ENCODE results near the gene EFHB.
A peak's percentile ranks its signal among the peaks of the same experiment; 100 is the strongest.

Gene EFHB

DNA sequence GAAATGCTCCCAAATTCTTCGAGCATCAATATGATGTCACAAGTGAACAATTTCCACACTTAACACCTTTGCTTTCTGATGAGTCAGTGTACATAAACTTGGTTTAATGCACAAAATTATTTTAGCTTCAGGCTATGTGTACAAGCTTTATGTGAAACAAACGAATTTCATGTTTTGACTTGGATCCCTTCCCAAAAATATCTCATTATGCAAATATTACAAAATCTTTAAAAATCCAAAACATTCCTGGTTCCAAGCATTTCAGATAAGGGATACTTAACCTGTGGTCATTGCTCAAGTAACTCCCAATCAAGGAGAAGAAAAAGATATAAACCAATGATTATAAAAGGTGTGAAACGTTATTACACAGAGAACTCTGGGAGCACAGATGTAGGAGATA, 38.0 kb upstream of the EFHB start (continued):
- TF ChIP-seq PRDM6 (tag by site-specific recombination; IDR thresholded peaks at IDR 0.05), result peak; percentile 76
- no peak for TF ChIP-seq ZNF214 (tag by site-specific recombination; IDR thresholded peaks at IDR 0.05; ENCODE audit: borderline replicate concordance)
- no peak for TF ChIP-seq ZNF555 (tag by site-specific recombination; conservative IDR thresholded peaks at IDR 0.05)
- no peak for TF ChIP-seq KLF16 (tag by site-specific recombination; IDR thresholded peaks at IDR 0.05)
- TF ChIP-seq ZNF624 (tag by site-specific recombination; IDR thresholded peaks at IDR 0.05), result no peak
- TF ChIP-seq ZNF366 (tag by site-specific recombination; conservative IDR thresholded peaks at IDR 0.05), result peak; percentile 47; the same call in 1 of the 2 replicates
- TF ChIP-seq ZNF114 (tag by site-specific recombination; IDR thresholded peaks at IDR 0.05), result no peak
- no peak for TF ChIP-seq ZNF292 (tag by site-specific recombination; IDR thresholded peaks at IDR 0.05; ENCODE audit: borderline replicate concordance, low read depth)
- no peak for TF ChIP-seq ZNF776 (tag by site-specific recombination; IDR thresholded peaks at IDR 0.05; ENCODE audit: borderline replicate concordance)
- 0 out of 2 replicates have a peak, but pooled peaks have one; percentile 17 for TF ChIP-seq KLF8 (tag by site-specific recombination; IDR thresholded peaks at IDR 0.05)

DNA sequence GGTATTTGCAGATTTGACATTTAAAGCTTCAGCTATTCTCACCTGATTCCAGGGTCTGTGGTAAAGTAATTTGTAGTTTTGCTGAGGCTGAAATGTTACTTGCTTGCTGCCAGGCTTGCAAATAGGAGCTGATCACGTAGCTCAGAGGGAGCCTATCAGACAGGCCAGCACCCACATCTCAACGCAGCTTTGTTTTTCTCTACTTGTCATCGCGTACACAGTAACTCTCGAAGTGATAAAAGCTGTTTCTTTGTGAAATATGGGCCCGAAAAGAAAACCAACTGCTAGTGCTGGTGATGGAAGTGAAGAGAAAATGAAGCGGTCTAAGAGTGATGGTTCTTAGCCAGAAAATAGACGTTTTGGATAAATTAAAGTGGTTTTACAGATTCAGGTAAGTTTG, 36.3 kb upstream of the EFHB start:
- Histone ChIP-seq H3K4me3 (ENCODE audit: low read depth, low read length) (no peak overlapping the region), H3K27ac (ENCODE audit: extremely low read depth, low read depth, low read length) (no peak overlapping the region), H3K36me3 (ENCODE audit: control insufficient read depth in 2 of 2, insufficient read depth in 1 of 2, low read length in 2 of 2) (peaks cover 23 to 32% of the 10 kb centered on the region in 2 experiments), H3K9me3 (ENCODE audit: control insufficient read depth, insufficient read depth, low read depth, low read length) (no peaks in the 10 kb centered on the region), H3K4me1 (ENCODE audit: control insufficient read depth, insufficient read depth, low read length) (no peaks in the 10 kb centered on the region)
- TF ChIP-seq, protein P1, sequence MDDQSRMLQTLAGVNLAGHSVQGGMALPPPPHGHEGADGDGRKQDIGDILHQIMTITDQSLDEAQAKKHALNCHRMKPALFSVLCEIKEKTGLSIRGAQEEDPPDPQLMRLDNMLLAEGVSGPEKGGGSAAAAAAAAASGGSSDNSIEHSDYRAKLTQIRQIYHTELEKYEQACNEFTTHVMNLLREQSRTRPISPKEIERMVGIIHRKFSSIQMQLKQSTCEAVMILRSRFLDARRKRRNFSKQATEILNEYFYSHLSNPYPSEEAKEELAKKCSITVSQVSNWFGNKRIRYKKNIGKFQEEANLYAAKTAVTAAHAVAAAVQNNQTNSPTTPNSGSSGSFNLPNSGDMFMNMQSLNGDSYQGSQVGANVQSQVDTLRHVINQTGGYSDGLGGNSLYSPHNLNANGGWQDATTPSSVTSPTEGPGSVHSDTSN (CRISPR knock-in tag; IDR thresholded peaks at IDR 0.05), result no peak
- TF ChIP-seq ZFHX2 (tag by site-specific recombination; conservative IDR thresholded peaks at IDR 0.05), result no peak
- TF ChIP-seq, protein P2, sequence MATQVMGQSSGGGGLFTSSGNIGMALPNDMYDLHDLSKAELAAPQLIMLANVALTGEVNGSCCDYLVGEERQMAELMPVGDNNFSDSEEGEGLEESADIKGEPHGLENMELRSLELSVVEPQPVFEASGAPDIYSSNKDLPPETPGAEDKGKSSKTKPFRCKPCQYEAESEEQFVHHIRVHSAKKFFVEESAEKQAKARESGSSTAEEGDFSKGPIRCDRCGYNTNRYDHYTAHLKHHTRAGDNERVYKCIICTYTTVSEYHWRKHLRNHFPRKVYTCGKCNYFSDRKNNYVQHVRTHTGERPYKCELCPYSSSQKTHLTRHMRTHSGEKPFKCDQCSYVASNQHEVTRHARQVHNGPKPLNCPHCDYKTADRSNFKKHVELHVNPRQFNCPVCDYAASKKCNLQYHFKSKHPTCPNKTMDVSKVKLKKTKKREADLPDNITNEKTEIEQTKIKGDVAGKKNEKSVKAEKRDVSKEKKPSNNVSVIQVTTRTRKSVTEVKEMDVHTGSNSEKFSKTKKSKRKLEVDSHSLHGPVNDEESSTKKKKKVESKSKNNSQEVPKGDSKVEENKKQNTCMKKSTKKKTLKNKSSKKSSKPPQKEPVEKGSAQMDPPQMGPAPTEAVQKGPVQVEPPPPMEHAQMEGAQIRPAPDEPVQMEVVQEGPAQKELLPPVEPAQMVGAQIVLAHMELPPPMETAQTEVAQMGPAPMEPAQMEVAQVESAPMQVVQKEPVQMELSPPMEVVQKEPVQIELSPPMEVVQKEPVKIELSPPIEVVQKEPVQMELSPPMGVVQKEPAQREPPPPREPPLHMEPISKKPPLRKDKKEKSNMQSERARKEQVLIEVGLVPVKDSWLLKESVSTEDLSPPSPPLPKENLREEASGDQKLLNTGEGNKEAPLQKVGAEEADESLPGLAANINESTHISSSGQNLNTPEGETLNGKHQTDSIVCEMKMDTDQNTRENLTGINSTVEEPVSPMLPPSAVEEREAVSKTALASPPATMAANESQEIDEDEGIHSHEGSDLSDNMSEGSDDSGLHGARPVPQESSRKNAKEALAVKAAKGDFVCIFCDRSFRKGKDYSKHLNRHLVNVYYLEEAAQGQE (tag by site-specific recombination; IDR thresholded peaks at IDR 0.05), result no peak
- no peak for TF ChIP-seq KLF9 (tag by site-specific recombination; IDR thresholded peaks at IDR 0.05; ENCODE audit: low read depth)
- TF ChIP-seq ZNF324 (tag by site-specific recombination; IDR thresholded peaks at IDR 0.05), result no peak
- TF ChIP-seq FEZF1 (tag by site-specific recombination; IDR thresholded peaks at IDR 0.05), result no peak
- no peak for TF ChIP-seq ZNF510 (tag by site-specific recombination; IDR thresholded peaks at IDR 0.05; ENCODE audit: insufficient replicate concordance)
- no peak for TF ChIP-seq ZNF366 (tag by site-specific recombination; conservative IDR thresholded peaks at IDR 0.05)
- no peak for TF ChIP-seq ZNF521 (tag by site-specific recombination; IDR thresholded peaks at IDR 0.05)
- no peak for TF ChIP-seq ZNF112 (tag by site-specific recombination; IDR thresholded peaks at IDR 0.05)
- TF ChIP-seq ZNF341 (tag by site-specific recombination; IDR thresholded peaks at IDR 0.05; ENCODE audit: low read depth), result no peak
- TF ChIP-seq KLF1 (tag by site-specific recombination; IDR thresholded peaks at IDR 0.05), result no peak
- TF ChIP-seq ZNF169 (tag by site-specific recombination; IDR thresholded peaks at IDR 0.05), result no peak
- TF ChIP-seq WT1 (tag by site-specific recombination; IDR thresholded peaks at IDR 0.05), result no peak
- TF ChIP-seq ZNF558 (tag by site-specific recombination; IDR thresholded peaks at IDR 0.05), result no peak
- TF ChIP-seq, protein P3, sequence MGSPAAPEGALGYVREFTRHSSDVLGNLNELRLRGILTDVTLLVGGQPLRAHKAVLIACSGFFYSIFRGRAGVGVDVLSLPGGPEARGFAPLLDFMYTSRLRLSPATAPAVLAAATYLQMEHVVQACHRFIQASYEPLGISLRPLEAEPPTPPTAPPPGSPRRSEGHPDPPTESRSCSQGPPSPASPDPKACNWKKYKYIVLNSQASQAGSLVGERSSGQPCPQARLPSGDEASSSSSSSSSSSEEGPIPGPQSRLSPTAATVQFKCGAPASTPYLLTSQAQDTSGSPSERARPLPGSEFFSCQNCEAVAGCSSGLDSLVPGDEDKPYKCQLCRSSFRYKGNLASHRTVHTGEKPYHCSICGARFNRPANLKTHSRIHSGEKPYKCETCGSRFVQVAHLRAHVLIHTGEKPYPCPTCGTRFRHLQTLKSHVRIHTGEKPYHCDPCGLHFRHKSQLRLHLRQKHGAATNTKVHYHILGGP (tag by site-specific recombination; IDR thresholded peaks at IDR 0.05), result no peak
- ChIA-PET POLR2A (no interaction called here), CTCF (no interaction called here)

Measured in HEK293 (cell line).